Measurements from ENCODE around the gene POTED.
"Not testable (repeated sequence)": the region's sequence is repeated elsewhere in the genome, so short reads cannot be mapped to it uniquely, and the experiment has no call there.

POTED gene

GRCh38 chr21:13609477-13609876 is at the start of gene POTED:
Gene POTED (plus strand): TSS chr21:13609777. CDS start chr21:13610229, 452 bp downstream.
- not testable (repeated sequence) for DNase-seq (ENCODE audit: low read depth)

- DNase-seq (ENCODE audit: low read depth): not testable (repeated sequence)
Measured at GRCh38 chr21:13650101-13650500, 40.5 kb downstream of the POTED start.

- not testable (repeated sequence) for DNase-seq (ENCODE audit: low read depth)
Measured at GRCh38 chr21:13651746-13652145, 42.2 kb downstream of the POTED start.
